CD4-positive, alpha-beta T cell treated with Interleukin-4 for 4 hours (primary cell): ENCODE measurements around the gene ZBTB16.

Experiments
- DNase-seq: peaks from one replicate; pipeline ENCODE4 v3.0.0-alpha.2; 2020

ZBTB16 gene

GRCh38 chr11:114088216-114088615 is 28.7 kb downstream of the ZBTB16 start:
- DNase-seq, result no peak

GRCh38 chr11:114088836-114089235 is 29.3 kb downstream of the ZBTB16 start:
- no peak for DNase-seq

- no peak for DNase-seq
Observed at GRCh38 chr11:114089748-114090147, 30.2 kb downstream of the ZBTB16 start.

- DNase-seq, result no peak
Observed at GRCh38 chr11:114090225-114090910, 30.9 kb downstream of the ZBTB16 start.

- no peak for DNase-seq
Observed at GRCh38 chr11:114090976-114091375, 31.5 kb downstream of the ZBTB16 start.

GRCh38 chr11:114091516-114092397 is 32.2 kb downstream of the ZBTB16 start:
- no peak for DNase-seq

- DNase-seq, result no peak
Observed at GRCh38 chr11:114092478-114092877, 33.0 kb downstream of the ZBTB16 start.

GRCh38 chr11:114092953-114093352 is 33.4 kb downstream of the ZBTB16 start:
- DNase-seq, result no peak

GRCh38 chr11:114094516-114094915 is 35.0 kb downstream of the ZBTB16 start:
- DNase-seq, result no peak

- no peak for DNase-seq
Observed at GRCh38 chr11:114095899-114096298, 36.4 kb downstream of the ZBTB16 start.

- no peak for DNase-seq
Observed at GRCh38 chr11:114097832-114098231, 38.3 kb downstream of the ZBTB16 start.

- DNase-seq, result no peak
Observed at GRCh38 chr11:114098927-114099326, 39.4 kb downstream of the ZBTB16 start.

GRCh38 chr11:114099392-114100178 is 40.1 kb downstream of the ZBTB16 start:
- no peak for DNase-seq

- DNase-seq, result peak; percentile 11
Observed at GRCh38 chr11:114102993-114103896, 43.7 kb downstream of the ZBTB16 start.

GRCh38 chr11:114105611-114106010 is 46.1 kb downstream of the ZBTB16 start:
- no peak for DNase-seq

- DNase-seq, result no peak
Observed at GRCh38 chr11:114106047-114106446, 46.5 kb downstream of the ZBTB16 start.

- no peak for DNase-seq
Observed at GRCh38 chr11:114106986-114107385, 47.5 kb downstream of the ZBTB16 start.

GRCh38 chr11:114108501-114109205 is 49.1 kb downstream of the ZBTB16 start:
- DNase-seq, result no peak

GRCh38 chr11:114109206-114110090 is 49.9 kb downstream of the ZBTB16 start:
- DNase-seq, result no peak

GRCh38 chr11:114110123-114110522 is 50.6 kb downstream of the ZBTB16 start:
- no peak for DNase-seq
